G401 (cell line): Measurements from ENCODE around the gene TNIP2. TPM values are rescaled to one million over a fixed set of nuclear protein-coding genes. Genes with fewer than 3 reads are reported as not detected.

Experiments
- DNase-seq: peaks from one replicate; pipeline ENCODE4 v3.0.0-alpha.2; 2015; ENCODE audit warnings: low spot score
- in situ Hi-C: cut with HindIII; loops from 2 replicates; pipeline ENCODE4 v1.10.0; 2016; ENCODE audit warnings: low sequenced_read_pairs, mixed read lengths
- total RNA-seq: library from RNA; depleted of rRNA; stranded (reverse); fragments of >200 nt; shearing (Covaris generic); gene quantifications from 2 replicates; pipeline ENCODE4 v1.2.3, GENCODE V29; 2014

TNIP2 gene
- total RNA-seq, 1 experiment from 2014 or later: 42.9 TPM

- DNase-seq: no peak
- in situ Hi-C loops: no loop called here
Observed at GRCh38 chr4:2794486-2795299, 38.6 kb upstream of the TNIP2 start.

- DNase-seq: no peak
- in situ Hi-C loops: no loop called here
Observed at GRCh38 chr4:2793586-2794485, 37.7 kb upstream of the TNIP2 start.

GRCh38 chr4:2792711-2793585, 36.8 kb upstream of the TNIP2 start, which contains the start of gene SH3BP2:
Gene SH3BP2 (plus strand): TSS chr4:2793085. CDS start chr4:2820618, 27,533 bp downstream.
- peak; percentile 49 for DNase-seq
- in situ Hi-C loops: no loop called here

GRCh38 chr4:2792396-2792710, 36.2 kb upstream of the TNIP2 start:
- DNase-seq: no peak
- in situ Hi-C loops: no loop called here

- no peak for DNase-seq
- in situ Hi-C loops: no loop called here
Observed at GRCh38 chr4:2791518-2792395, 35.6 kb upstream of the TNIP2 start.

DNA sequence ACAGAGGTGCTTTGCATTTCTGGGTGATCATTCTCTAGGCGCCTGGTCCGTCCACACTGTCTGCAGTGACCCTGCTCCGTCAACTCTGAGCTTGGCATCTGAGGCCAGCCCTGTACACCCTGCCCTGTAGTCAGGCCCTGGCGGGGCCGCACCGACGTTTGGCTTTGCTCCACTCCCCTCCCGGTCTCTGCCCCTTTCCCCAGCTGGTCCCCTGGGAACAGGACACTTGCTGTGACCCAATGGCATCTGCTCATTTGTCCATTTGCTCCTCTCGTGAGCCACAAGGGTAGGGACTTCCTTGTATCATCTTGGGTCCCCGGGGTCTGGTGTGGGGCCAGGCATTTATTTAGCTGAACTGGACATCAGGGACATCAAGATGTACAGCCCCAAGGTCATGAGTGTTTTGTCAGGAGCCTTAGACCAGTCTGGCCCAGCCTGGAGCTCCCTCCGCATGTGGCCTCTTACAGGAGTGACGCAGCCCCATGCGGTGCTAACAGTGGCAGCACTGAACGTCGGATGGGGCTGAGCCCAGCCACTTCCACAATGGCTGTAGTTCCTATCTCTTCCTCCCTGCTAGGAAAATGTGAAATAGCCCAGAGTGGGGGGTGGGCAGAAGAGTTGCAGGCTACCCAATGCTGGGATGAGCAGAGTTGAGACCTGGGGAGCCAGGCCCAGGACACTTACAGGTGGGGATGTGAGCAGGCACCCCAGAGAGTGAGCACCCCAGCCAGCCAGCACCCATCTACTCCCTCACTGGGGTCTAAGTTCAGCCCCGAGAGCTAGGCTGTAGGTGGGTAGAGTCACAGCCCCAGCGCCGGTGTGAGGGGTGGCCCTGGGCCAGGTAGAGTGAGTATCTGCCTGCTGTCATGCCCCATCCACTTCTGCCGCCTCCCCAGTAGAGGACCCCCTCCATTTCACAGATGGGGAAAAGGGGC, 34.7 kb upstream of the TNIP2 start:
- in situ Hi-C loops: no loop called here
- no peak for DNase-seq

- in situ Hi-C loops: no loop called here
- no peak for DNase-seq
Observed at GRCh38 chr4:2789793-2790582, 33.9 kb upstream of the TNIP2 start.

DNA sequence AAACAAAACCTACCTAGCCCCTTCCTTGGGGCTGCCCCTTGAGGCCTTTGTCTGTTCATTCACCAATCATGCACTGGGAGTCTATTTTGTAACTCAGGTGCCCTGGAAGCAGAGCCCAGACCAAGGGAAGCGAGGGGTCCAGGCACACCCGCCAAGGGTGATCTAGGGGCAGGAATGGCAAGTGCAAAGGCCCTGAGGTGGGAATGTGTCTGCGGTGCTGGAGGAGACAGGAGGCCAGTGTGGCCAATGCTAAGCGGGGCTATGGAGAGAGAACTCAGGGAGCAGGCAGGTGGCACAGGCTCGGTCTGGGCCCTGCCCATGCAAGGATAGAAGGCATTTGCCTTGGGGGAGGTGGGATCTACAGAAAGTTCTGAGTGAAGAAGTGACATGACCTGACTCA, 33.2 kb upstream of the TNIP2 start:
- in situ Hi-C loops: no loop called here
- no peak for DNase-seq

DNA sequence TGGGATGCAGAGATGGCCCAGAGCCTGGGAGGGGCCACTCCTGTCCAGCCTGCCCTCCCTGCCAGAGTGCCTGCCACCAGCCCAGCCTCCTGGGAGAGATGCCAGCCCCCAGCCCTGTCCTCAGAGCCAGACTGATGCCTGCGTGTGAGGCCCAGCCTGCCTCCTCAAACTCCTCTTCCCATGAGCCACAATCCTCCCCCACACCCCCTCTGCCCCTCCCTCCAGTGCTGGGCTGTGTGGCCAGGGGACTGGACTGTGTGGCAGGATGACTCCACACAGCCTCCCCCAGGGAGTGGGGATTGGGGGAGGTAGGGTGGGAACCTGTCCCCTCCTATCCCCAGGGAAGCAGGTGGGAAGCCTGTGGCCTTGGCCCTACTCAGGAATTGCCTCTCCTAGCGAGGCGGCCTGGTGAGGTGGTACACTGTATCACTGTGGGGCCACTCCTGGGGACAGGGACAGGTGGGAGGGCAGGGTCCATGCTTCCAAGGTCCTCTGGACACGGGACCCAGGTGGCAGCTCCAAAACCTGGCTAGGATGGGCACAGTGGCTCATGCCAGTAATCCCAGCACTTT, 32.5 kb upstream of the TNIP2 start:
- DNase-seq: peak; percentile 31
- in situ Hi-C loops: no loop called here

- no peak for DNase-seq
- in situ Hi-C loops: no loop called here
Observed at GRCh38 chr4:2788101-2788500, 32.0 kb upstream of the TNIP2 start.

DNA sequence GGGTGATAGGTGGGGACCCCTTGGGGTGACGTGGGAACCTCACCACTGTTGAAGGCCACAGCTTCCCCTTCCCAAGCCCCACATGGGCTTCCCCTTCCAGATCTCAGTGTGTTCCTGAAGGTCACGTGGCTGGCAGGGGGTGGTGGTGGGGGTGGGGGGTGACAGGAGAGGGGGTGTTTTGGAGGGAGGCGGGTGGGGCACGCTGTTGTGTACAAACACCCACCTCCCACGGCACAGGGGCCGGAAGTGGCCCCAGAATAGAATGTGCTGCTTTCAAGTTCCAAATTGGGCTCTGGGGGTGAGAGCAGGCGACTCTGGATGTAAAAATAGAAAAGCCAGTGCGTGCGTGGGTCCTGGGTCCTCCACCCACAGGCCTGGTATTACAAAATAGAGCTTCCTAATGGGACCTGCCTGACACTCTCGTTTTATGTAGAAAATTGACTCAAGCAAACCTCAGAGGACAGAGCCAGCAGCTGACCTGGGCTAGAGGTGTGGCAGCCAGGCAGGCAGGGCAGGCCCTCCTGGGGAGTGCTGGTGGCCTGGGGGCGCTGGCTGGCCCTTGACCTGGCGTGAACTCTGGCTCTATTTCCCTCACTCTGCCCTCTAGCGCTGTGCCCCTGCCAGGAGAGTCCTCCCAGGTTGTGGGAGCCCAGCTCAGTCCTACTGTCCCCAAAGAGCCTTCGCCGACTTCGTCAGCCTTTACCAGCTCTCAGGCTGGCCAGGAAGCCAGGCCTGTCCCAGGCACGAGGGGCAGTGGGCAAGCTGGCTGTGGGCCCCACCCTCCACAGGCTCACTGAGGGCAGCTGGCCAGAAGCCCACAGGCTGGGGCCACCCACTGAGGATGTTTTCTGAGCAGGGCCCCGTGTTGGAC, 31.3 kb upstream of the TNIP2 start:
- in situ Hi-C loops: no loop called here
- no peak for DNase-seq

- in situ Hi-C loops: no loop called here
- DNase-seq: no peak
Observed at GRCh38 chr4:2786794-2787229, 30.7 kb upstream of the TNIP2 start.

- in situ Hi-C loops: no loop called here
- no peak for DNase-seq
Observed at GRCh38 chr4:2786152-2786671, 30.1 kb upstream of the TNIP2 start.

DNA sequence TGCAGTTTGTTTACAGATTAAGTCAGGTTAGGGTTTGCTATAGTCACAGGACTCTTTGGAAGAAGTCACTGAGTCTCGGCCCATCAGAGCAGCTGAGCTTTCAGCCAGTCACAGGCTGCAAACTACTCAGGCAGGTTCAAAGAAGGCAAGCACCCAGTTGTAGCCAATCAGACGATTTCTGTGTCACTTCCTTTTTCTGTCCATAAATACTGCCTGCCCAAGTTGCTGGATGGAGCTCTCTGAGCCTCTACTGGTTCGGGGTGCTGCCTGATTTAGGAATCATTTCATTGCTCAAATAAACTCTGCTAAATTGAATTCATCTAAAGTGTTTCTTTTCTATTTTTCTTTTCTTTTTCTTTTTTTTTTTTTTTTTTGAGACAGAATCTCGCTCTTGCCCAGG, 29.5 kb upstream of the TNIP2 start:
- no peak for DNase-seq
- in situ Hi-C loops: no loop called here

DNA sequence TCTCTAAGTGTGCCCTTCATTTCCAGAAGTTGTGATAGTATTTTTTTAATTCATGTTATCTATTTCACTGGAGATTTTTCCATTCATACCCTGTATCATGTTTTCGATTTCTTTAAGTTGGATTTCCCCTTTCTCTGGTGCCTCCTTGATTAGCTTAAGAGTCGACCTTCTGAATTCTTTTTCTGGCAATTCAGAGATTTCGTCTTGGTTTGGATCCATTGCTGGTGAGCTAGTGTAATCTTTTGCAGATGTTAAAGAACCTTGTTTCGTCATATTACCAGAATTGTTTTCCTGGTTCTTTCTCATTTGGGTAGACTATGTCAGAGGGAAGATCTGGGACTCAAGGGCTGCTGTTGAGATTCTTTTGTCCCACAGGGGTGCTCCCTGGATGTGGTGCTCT, 27.7 kb upstream of the TNIP2 start:
- in situ Hi-C loops: no loop called here
- DNase-seq: no peak
